Choroid plexus epithelial cell (primary cell): ENCODE measurements around the gene CRYBG3.
A peak's percentile ranks its signal among the peaks of the same experiment; 100 is the strongest.

Experiments used
- DNase-seq: peaks from one replicate; pipeline ENCODE4 v3.0.0-alpha.2; 2010; ENCODE audit warnings: low read depth
- H3K4me3 ChIP-seq: 2 replicates; pipeline ENCODE4 v1.5.1; 2011; ENCODE audit warnings: low read depth, mild to moderate bottlenecking, control low read depth, low read length, moderate library complexity
- CTCF ChIP-seq: conservative IDR thresholded peaks from 2 replicates; pipeline ENCODE4 v1.5.1; 2011; ENCODE audit warnings: low read depth, mild to moderate bottlenecking, control low read depth, inconsistent platforms, low read length, moderate library complexity

CRYBG3 gene

DNA sequence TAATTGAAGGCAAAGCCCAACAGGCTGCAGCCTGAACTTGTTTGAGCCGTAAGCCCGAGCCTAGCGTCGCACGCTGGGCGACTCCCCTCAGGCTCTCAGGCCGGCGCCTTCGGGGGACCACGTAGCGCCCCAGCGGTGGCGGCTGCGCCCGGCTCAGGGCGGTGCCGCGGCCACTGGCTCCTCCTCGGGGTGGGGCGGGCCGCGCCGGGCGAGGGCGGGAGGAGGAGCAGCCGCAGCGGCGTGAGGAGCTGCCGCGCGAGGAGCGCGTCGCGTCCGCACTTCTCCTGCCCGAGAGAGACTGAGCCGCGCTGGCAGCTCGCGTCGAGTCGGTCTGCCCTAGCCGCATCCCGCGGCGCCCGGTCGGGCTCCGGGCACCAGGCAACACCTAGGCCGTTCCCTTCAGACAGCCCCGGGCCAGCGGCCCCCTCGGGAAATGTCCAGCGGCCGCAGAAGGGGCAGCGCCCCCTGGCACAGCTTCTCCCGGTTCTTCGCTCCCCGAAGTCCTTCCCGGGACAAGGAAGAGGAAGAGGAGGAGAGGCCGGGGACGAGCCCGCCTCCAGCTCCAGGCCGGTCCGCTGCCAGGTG, at the start of gene CRYBG3:
Gene CRYBG3, plus strand, starts transcription at position 238 of the 585 bp plus-strand sequence. Its CDS starts 196 bp downstream, at position 434.
- peak within 1 kb of the TSS; percentile 84 for H3K4me3 ChIP-seq
- peak; percentile 48 for TF ChIP-seq CTCF
- DNase-seq: peak; percentile 83

- no peak for TF ChIP-seq CTCF
Observed at GRCh38 chr3:97772926-97773325, 48.9 kb upstream of the CRYBG3 start.

DNA sequence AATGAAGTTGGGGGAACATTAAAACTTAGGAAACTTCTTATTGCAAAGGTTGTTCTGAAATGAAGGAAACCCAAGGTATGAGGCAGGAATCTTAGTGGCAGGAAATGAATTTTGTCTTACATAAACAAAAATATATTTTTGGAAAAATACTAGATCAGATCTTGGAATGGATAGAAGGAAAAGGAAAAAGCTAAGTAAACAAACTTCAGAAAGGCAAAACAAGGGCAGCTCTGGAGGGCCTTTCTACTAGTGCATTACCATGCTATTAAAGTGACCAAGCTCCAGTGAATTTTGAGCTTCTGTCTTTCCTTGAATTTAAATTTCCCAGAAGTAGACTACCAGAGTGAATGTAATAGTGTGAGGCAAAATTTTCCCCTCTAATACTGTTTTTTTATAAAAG, 43.7 kb upstream of the CRYBG3 start:
- peak; percentile 5 for DNase-seq

More at GRCh38 chr3:97772926-97773325, 48.9 kb upstream of the CRYBG3 start:
- DNase-seq: no peak
- no peak overlapping the region for H3K4me3 ChIP-seq

GRCh38 chr3:97793420-97794019, 28.3 kb upstream of the CRYBG3 start:
- DNase-seq: peak; percentile 81

More for the DNA sequence above, 43.7 kb upstream of the CRYBG3 start:
- TF ChIP-seq CTCF: no peak
- no peak overlapping the region for H3K4me3 ChIP-seq

DNA sequence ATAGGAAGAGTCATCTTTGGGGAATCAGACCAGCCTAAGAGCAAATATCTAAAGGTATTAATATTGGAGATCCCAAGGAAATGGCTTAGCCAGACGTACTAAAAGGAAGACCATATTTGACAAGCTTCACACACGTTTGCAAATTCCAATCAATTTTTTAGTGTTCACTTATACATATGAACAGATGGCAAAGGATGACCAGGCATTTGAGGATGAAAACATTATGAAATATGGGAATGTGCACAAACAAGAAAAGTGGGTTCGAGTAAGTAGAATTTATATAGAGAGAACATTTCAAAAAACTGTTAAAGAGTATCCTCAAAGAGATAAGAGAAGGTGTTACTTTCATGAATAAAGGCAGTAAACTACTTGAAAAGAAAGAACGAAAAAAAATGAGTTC, 25.9 kb upstream of the CRYBG3 start:
- DNase-seq: no peak
- TF ChIP-seq CTCF: no peak
- H3K4me3 ChIP-seq: no peak overlapping the region

More at GRCh38 chr3:97793420-97794019, 28.3 kb upstream of the CRYBG3 start:
- no peak overlapping the region for H3K4me3 ChIP-seq
- TF ChIP-seq CTCF: peak; percentile 69

DNA sequence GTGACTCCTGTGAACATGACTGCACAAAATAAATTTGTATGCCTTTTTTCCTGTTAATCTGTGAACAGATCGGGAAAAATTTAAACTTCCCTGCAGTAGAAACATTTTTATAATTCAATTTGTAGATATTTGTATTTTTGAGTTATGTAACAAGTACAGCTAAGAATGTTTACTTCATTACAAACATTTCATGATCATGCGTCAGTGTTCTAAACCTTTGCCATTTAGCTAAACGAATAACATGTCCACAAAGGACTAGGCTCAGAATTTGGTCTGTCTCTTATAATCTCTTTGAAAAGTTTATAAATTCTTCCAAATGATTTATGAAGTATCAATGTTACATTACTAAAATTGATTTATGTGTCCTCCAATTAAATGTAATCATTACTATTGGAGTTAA, 17.3 kb upstream of the CRYBG3 start:
- no peak for TF ChIP-seq CTCF
- H3K4me3 ChIP-seq: no peak overlapping the region
- no peak for DNase-seq
